Calu3 (cell line): Measurements from ENCODE around the gene NFKBIA. TPM values are rescaled to one million over a fixed set of nuclear protein-coding genes. Genes with fewer than 3 reads are reported as not detected.
"Not testable (repeated sequence)": the region's sequence is repeated elsewhere in the genome, so short reads cannot be mapped to it uniquely, and the experiment has no call there.

Source experiments
- BruUV-seq: library from RNA; stranded (reverse); fragments of 400-500 nt; replicated peaks from 2 replicates; lab custom pipeline; 2021; lab: Mats Ljungman, UMichigan
- CTCF ChIA-PET: fragments of 300-600 bp; sonication (Branson Sonifier 250); formaldehyde crosslinking; loops from one replicate; lab custom pipeline; 2022; ENCODE audit warnings: antibody characterized with exemption; lab: Charles Lee
- DNase-seq: peaks from one replicate; pipeline ENCODE4 v3.0.0; 2022
- H3K27ac Mint-ChIP-seq: one replicate; pipeline ENCODE4 v1.8.0; 2022; ENCODE audit warnings: mixed read lengths; ENCODE audit not compliant: unreplicated experiment
- H3K27me3 Mint-ChIP-seq: one replicate; pipeline ENCODE4 v1.8.0; 2022; ENCODE audit warnings: mixed read lengths; ENCODE audit not compliant: unreplicated experiment
- H3K36me3 Mint-ChIP-seq: one replicate; pipeline ENCODE4 v1.8.0; 2022; ENCODE audit warnings: mild to moderate bottlenecking, moderate library complexity, mixed read lengths; ENCODE audit not compliant: insufficient read depth, unreplicated experiment
- H3K4me1 Mint-ChIP-seq: one replicate; pipeline ENCODE4 v1.8.0; 2022; ENCODE audit warnings: mild to moderate bottlenecking, low read depth, mixed read lengths; ENCODE audit not compliant: unreplicated experiment
- H3K4me3 Mint-ChIP-seq: one replicate; pipeline ENCODE4 v1.8.0; 2022; ENCODE audit warnings: mild to moderate bottlenecking, low read depth, moderate library complexity, mixed read lengths; ENCODE audit not compliant: unreplicated experiment
- H3K9me3 Mint-ChIP-seq: one replicate; pipeline ENCODE4 v1.8.0; 2022; ENCODE audit warnings: low read depth, mixed read lengths; ENCODE audit not compliant: unreplicated experiment
- intact Hi-C: fragments of 100-400 bp; cut with micrococcal nuclease; formaldehyde crosslinking; loops from one replicate; pipeline ENCODE4 v1.10.0; 2022; ENCODE audit not compliant: unreplicated experiment
- total RNA-seq: library from RNA; stranded (reverse); gene quantifications from 2 replicates; pipeline ENCODE4 v1.2.3, GENCODE V29; 2022
- TF ChIP-seq, protein P1 (sequence below): fragments of 200-600 bp; IDR thresholded peaks from one replicate; pipeline ENCODE4 v1.8.0; 2022; ENCODE audit warnings: antibody characterized with exemption; ENCODE audit not compliant: unreplicated experiment

Gene NFKBIA
- total RNA-seq, 1 experiment from 2014 or later = 111 TPM

- Mint-ChIP-seq H3K9me3 (peaks cover 3% of the 10 kb centered on the region), H3K4me3 (no peak overlapping the region), H3K36me3 (no peaks in the 10 kb centered on the region), H3K27ac (no peak overlapping the region), H3K4me1 (peaks cover 8% of the 10 kb centered on the region), H3K27me3 (no peaks in the 10 kb centered on the region)
- TF ChIP-seq, protein P1, sequence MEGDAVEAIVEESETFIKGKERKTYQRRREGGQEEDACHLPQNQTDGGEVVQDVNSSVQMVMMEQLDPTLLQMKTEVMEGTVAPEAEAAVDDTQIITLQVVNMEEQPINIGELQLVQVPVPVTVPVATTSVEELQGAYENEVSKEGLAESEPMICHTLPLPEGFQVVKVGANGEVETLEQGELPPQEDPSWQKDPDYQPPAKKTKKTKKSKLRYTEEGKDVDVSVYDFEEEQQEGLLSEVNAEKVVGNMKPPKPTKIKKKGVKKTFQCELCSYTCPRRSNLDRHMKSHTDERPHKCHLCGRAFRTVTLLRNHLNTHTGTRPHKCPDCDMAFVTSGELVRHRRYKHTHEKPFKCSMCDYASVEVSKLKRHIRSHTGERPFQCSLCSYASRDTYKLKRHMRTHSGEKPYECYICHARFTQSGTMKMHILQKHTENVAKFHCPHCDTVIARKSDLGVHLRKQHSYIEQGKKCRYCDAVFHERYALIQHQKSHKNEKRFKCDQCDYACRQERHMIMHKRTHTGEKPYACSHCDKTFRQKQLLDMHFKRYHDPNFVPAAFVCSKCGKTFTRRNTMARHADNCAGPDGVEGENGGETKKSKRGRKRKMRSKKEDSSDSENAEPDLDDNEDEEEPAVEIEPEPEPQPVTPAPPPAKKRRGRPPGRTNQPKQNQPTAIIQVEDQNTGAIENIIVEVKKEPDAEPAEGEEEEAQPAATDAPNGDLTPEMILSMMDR = no peak
- no TSS peak for BruUV-seq
- no peak for DNase-seq
- CTCF ChIA-PET = interaction anchor here (0.6 to 1.6 kb wide), 2 partner anchors 14 to 43 kb away, joined by 3 to 4 read pairs; no protein-coding TSS in a partner anchor
- intact Hi-C loops = no loop called here
These were observed 29.0 kb downstream of the NFKBIA start for GRCh38 chr14:35375558-35376025.

DNA sequence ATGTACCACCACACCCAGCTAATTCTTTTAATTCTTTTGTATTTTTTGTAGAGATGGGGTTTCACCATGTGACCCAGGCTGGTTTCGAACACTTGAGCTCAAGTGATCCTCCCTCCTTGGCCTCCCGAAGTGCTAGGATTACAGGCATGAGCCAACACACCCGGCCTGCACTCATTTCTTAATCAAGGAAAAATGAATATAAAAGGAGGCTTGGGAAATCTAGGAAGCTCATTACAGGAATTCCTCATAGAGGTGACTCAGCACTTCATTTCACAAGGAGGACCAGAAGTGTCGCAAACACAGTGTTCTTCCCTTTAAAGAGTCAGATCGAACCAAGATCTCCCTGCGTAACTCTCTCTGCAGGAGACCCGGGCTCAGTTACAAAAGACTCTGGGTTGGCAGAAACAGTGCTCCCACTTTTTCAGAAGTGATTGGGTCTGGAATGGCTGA, 30.3 kb downstream of the NFKBIA start:
- peaks cover 11% of the 10 kb centered on the region for H3K4me1 Mint-ChIP-seq
- peaks cover 3% of the 10 kb centered on the region for H3K9me3 Mint-ChIP-seq
- DNase-seq = peak; percentile 62
- H3K27ac Mint-ChIP-seq = peak overlapping the region; percentile 69
- BruUV-seq = no TSS peak
- no peaks in the 10 kb centered on the region for H3K27me3 Mint-ChIP-seq
- TF ChIP-seq, protein P1 = no peak
- H3K4me3 Mint-ChIP-seq = no peak overlapping the region
- CTCF ChIA-PET = interaction anchor here (0.7 to 1.3 kb wide), 6 partner anchors 9 to 82 kb away, joined by 3 to 7 read pairs (median 4); partner anchors contain the start of genes NFKBIA and PSMA6
- H3K36me3 Mint-ChIP-seq = no peaks in the 10 kb centered on the region
- intact Hi-C loops = loop anchor here (1.0 kb wide), 1 partner anchor 18 kb away; no protein-coding TSS in a partner anchor

DNA sequence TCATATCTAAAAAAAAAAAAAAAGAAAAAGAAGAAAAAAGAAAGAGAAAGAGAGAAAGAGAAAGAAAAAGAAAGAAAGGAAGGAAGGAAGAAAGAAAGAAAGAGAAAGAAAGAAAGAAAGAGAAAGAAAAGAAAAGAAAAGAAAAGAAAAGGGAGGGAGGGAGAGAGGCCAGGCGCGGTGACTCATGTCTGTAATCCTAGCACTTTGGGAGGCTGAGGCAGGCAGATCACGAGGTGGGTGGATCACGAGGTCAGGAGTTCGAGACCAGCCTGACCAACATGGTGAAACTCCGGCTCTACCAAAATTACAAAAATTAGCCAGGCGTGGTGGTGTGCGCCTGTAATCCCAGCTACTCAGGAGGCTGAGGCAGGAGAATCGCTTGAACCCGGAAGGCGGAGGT, 31.3 kb downstream of the NFKBIA start:
- intact Hi-C loops, H3K9me3 Mint-ChIP-seq, H3K4me3 Mint-ChIP-seq, BruUV-seq, H3K27me3 Mint-ChIP-seq, DNase-seq, H3K36me3 Mint-ChIP-seq, CTCF ChIA-PET: not testable (repeated sequence)
- peaks cover 21% of the 10 kb centered on the region for H3K4me1 Mint-ChIP-seq
- H3K27ac Mint-ChIP-seq = peak overlapping the region; percentile 54

- Mint-ChIP-seq H3K4me3 (no peak overlapping the region), H3K4me1 (peaks cover 35% of the 10 kb centered on the region), H3K27ac (no peak overlapping the region), H3K36me3 (no peaks in the 10 kb centered on the region), H3K9me3 (peaks cover 3% of the 10 kb centered on the region), H3K27me3 (no peaks in the 10 kb centered on the region)
- BruUV-seq = no TSS peak
- CTCF ChIA-PET = interaction anchor here (0.7 kb wide), 1 partner anchor 79 kb away, joined by 5 read pairs; the partner anchor contains the start of gene PSMA6
- intact Hi-C loops = no loop called here
- no peak for DNase-seq
- TF ChIP-seq, protein P1 = no peak
These were observed 33.6 kb downstream of the NFKBIA start for GRCh38 chr14:35370969-35371368.

DNA sequence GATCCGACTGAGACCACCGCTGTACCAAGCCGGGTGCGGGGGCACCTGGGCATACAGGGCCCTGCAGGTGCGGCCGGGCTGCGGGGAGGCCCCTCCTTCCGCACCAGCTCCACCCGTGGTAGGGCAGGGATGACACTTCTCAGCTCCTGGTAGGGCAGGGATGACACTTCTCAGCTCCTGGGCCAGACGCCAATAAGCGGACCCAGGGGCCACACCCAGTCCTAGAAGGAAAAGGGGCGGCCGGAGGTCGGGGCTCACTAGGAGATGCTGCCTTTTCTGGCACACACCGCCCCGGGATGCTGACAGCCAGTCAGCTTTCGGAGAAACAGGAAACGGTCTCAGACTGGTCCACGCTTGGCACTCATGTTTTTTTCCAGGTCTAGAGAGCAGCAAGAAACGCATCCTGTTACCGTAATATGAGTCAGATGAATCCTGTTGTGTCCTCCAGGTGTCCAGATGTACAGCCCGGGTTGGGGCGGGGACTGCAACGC, 34.8 kb downstream of the NFKBIA start:
- Mint-ChIP-seq H3K27me3 (no peaks in the 10 kb centered on the region), H3K27ac (no peak overlapping the region), H3K4me3 (no peak overlapping the region), H3K4me1 (peaks cover 42% of the 10 kb centered on the region), H3K36me3 (no peaks in the 10 kb centered on the region), H3K9me3 (peaks cover 3% of the 10 kb centered on the region)
- TF ChIP-seq, protein P1 = no peak
- no peak for DNase-seq
- BruUV-seq = no TSS peak
- intact Hi-C loops = loop anchor here (5.0 kb wide), 1 partner anchor 37 kb away; no protein-coding TSS in a partner anchor
- CTCF ChIA-PET = interaction anchor here (0.7 to 1.1 kb wide), 2 partner anchors 28 to 70 kb away, joined by 3 to 4 read pairs; no protein-coding TSS in a partner anchor
